Measurements from ENCODE around the gene CLSTN2. TPM values are rescaled to one million over a fixed set of nuclear protein-coding genes. Genes with fewer than 3 reads are reported as not detected.

CLSTN2 gene
- total and polyA plus RNA-seq, 2 of the 8 experiments (the other 6 are each of a cell fraction or from before 2014, with no cell fraction given): 0.39 to 0.52 TPM

DNA sequence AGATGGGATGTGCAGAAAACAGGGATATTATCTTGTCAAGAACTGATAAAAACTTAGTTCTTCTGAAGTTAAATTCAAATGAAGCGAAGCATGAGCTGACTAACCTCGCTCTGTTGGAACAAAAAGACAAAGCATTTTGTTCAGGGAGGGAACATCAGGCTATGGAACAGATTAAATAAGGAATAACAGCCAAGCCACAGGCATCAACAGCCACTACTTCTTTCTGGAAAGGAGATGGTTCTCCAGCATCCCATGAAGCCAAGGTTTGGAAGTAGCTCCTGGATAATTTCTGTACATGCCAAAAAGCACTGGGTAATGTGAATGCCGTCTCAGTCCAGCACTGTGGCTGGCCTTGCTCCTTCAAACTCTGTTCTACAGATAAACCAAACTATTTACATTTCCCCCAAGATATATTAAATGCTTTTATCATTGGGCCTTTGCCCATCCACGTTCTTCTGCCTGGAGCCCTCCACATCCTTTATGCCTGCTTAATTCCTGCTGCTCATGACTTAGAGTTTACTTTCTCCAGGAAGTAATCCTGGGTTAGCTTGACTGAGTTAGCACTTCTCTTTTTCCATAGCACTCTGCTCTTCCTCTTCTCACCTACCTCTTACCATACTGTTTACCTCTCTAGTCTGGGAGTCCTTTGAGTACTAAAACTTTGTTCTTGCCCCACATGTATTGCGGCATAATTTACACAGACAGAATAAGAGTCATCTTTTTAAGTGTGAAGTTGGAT is 232.0 kb downstream of the CLSTN2 start:
- H3K9me3 ChIP-seq (ENCODE audit: insufficient read depth in 2 of 2, low read depth in 1 of 2, low read length in 1 of 2): no peaks in the 10 kb centered on the region
- no peak overlapping the region for H3K4me2 ChIP-seq (ENCODE audit: insufficient read depth in 1 of 2, low read depth in 2 of 2, low read length in 2 of 2)
- H4K8ac ChIP-seq (ENCODE audit: extremely low read depth, insufficient read depth, low read length): no peak overlapping the region
- 95% methylated on average over 4 of the region's 5 CpGs; no CpG with 5 or more reads in 1 of the 2 experiments for WGBS, 2 experiments (ENCODE audit: extremely low coverage in 1 of 2, insufficient coverage in 1 of 2, insufficient read length in 1 of 2, insufficient replicate concordance in 2 of 2, low coverage in 1 of 2, low lambda C conversion rate in 2 of 2, missing lambda C conversion rate in 1 of 2)
- no peak overlapping the region for H3K18ac ChIP-seq (ENCODE audit: extremely low read depth, low read length)
- no peak overlapping the region for H3K23ac ChIP-seq (ENCODE audit: insufficient read length)
- H2BK20ac ChIP-seq (ENCODE audit: low read length): peak overlapping the region; percentile 35; the same call in 1 of the 2 replicates
- no peak overlapping the region for H2BK120ac ChIP-seq (replicated peaks; ENCODE audit: low read depth, low read length)
- ChIA-PET CTCF (ENCODE audit: partially characterized antibody) (no interaction called here), POLR2A (ENCODE audit: partially characterized antibody) (no interaction called here)
- no peak overlapping the region for H2BK15ac ChIP-seq (ENCODE audit: low read length)
- no peak overlapping the region; the same call in 1 of the 2 replicates for H2AFZ ChIP-seq (ENCODE audit: low read length)
- FAIRE-seq (no peak), DNase-seq (ENCODE audit: low read depth in 1 of 2, low spot score in 2 of 2) (no peak)
- no peaks in the 10 kb centered on the region; a peak in 1 of 7 replicates for H3K27me3 ChIP-seq (replicated peaks in 1 of 4; ENCODE audit: control insufficient read depth in 3 of 4, extremely low read depth in 1 of 4, insufficient read depth in 3 of 4, low read length in 3 of 4)
- no peak overlapping the region for H3K14ac ChIP-seq (ENCODE audit: insufficient read length)
- H2BK12ac ChIP-seq (ENCODE audit: low read depth, low read length): no peak overlapping the region
- peaks cover 1% of the 10 kb centered on the region; the same call in 1 of the 2 replicates for H3K23me2 ChIP-seq (ENCODE audit: low read depth, low read length)
- H4K5ac ChIP-seq (ENCODE audit: insufficient read length, low read depth, low read length): no peak overlapping the region
- H3K56ac ChIP-seq (replicated peaks; ENCODE audit: insufficient read length, low read depth, low read length): no peak overlapping the region
- H3K79me1 ChIP-seq (ENCODE audit: low read depth, low read length): no peaks in the 10 kb centered on the region
- H3K9ac ChIP-seq (replicated peaks in 1 of 4; ENCODE audit: extremely low read depth in 1 of 4, low read depth in 3 of 4, low read length in 3 of 4): no peak overlapping the region
- H3K79me2 ChIP-seq (ENCODE audit: control insufficient read depth in 1 of 2, insufficient read depth in 2 of 2, low read length in 2 of 2): no peaks in the 10 kb centered on the region
- no peak overlapping the region for H3K4me3 ChIP-seq (ENCODE audit: extremely low read depth in 1 of 4, insufficient read depth in 2 of 4, low read depth in 3 of 4, low read length in 4 of 4)
- no peaks in the 10 kb centered on the region for H4K20me1 ChIP-seq (replicated peaks in 1 of 2; ENCODE audit: control insufficient read depth in 1 of 2, insufficient read depth in 2 of 2, low read length in 2 of 2)
- H3K36me3 ChIP-seq (ENCODE audit: control insufficient read depth in 2 of 4, insufficient read depth in 4 of 4, low read length in 3 of 4): no peaks in the 10 kb centered on the region
- no peak overlapping the region for H3K4ac ChIP-seq (replicated peaks; ENCODE audit: insufficient read length, low read depth, low read length)
- H4K91ac ChIP-seq (replicated peaks; ENCODE audit: insufficient read length, low read length): no peak overlapping the region
- no peak overlapping the region for H2AK5ac ChIP-seq (ENCODE audit: low read depth, low read length)
- H2BK5ac ChIP-seq (ENCODE audit: low read depth, low read length): no peak overlapping the region
- no peak overlapping the region for H3K27ac ChIP-seq (ENCODE audit: low read depth, low read length)
- H3K4me1 ChIP-seq (replicated peaks in 1 of 4; ENCODE audit: control insufficient read depth in 3 of 4, insufficient read depth in 4 of 4, low read length in 3 of 4): no peaks in the 10 kb centered on the region
- TF ChIP-seq KDM4A (IDR thresholded peaks at IDR 0.05; ENCODE audit: low read depth, low read length, severe bottlenecking) (no peak), ATF2 (IDR thresholded peaks at IDR 0.05; ENCODE audit: low read length) (no peak), SRF (IDR thresholded peaks at IDR 0.05; ENCODE audit: low read depth, low read length) (no peak), TEAD4 (IDR thresholded peaks at IDR 0.05; ENCODE audit: low read depth, low read length) (no peak), KDM5A (IDR thresholded peaks at IDR 0.05; ENCODE audit: low read length) (no peak), RFX5 (IDR thresholded peaks at IDR 0.05; ENCODE audit: borderline replicate concordance, low read depth, low read length) (no peak), SP4 (IDR thresholded peaks at IDR 0.05; ENCODE audit: low read length) (no peak), BACH1 (IDR thresholded peaks at IDR 0.05; ENCODE audit: low read length) (no peak), YY1 (IDR thresholded peaks at IDR 0.05; ENCODE audit: low read depth, low read length) (no peak), CTBP2 (IDR thresholded peaks at IDR 0.05; ENCODE audit: borderline replicate concordance, insufficient read depth, insufficient read length, low read length) (no peak), MAX (IDR thresholded peaks at IDR 0.05) (no peak), SIRT6 (IDR thresholded peaks at IDR 0.05; ENCODE audit: low read length) (no peak)

Measured in H1 (cell line).